ENCODE measurements around the gene HOTAIR. TPM values are rescaled to one million over a fixed set of nuclear protein-coding genes. Genes with fewer than 3 reads are reported as not detected.

The HOTAIR gene
- total and polyA plus RNA-seq, 4 donors = not detected

GRCh38 chr12:53976172-53976822 is 1.5 kb upstream of the HOTAIR start:
- Histone ChIP-seq H3K9ac (ENCODE audit: low read depth in 1 of 2, low read length in 2 of 2) (no peak overlapping the region), H3K27me3 (ENCODE audit: control insufficient read depth in 4 of 4, insufficient read depth in 4 of 4, low read length in 3 of 4) (peaks cover 5 to 40% (median 29%) of the 10 kb centered on the region in 4 donors), H3K36me3 (ENCODE audit: control insufficient read depth in 4 of 4, insufficient read depth in 3 of 4, low read depth in 1 of 4, low read length in 3 of 4) (no peaks in the 10 kb centered on the region), H3K9me3 (ENCODE audit: control insufficient read depth in 4 of 4, low read length in 3 of 4) (no peaks in the 10 kb centered on the region), H3K27ac (ENCODE audit: low read depth in 1 of 2, low read length in 2 of 2) (no peak overlapping the region), H3K4me3 (ENCODE audit: low read depth in 1 of 3, low read length in 3 of 3) (no peak overlapping the region), H3K4me1 (ENCODE audit: control insufficient read depth in 4 of 4, insufficient read depth in 4 of 4, low read length in 3 of 4) (peaks cover 0 to 10% (median 4%) of the 10 kb centered on the region in 4 donors)
- DNase-seq (ENCODE audit: low spot score) = no peak
- 17% methylated on average over 21 of the region's 21 CpGs for WGBS
- TF ChIP-seq YY1 (IDR thresholded peaks at IDR 0.05) (no peak), SP1 (IDR thresholded peaks at IDR 0.05) (no peak), HNF4A (conservative IDR thresholded peaks at IDR 0.05) (no peak), REST (IDR thresholded peaks at IDR 0.05) (no peak)

GRCh38 chr12:53975479-53976152 is 862 bp upstream of the HOTAIR start:
- DNase-seq (ENCODE audit: low spot score) = no peak
- Histone ChIP-seq H3K4me3 (ENCODE audit: low read depth in 1 of 3, low read length in 3 of 3) (no peak overlapping the region), H3K9ac (ENCODE audit: low read depth in 1 of 2, low read length in 2 of 2) (no peak overlapping the region), H3K9me3 (ENCODE audit: control insufficient read depth in 4 of 4, low read length in 3 of 4) (no peaks in the 10 kb centered on the region), H3K27ac (ENCODE audit: low read depth in 1 of 2, low read length in 2 of 2) (no peak overlapping the region), H3K4me1 (ENCODE audit: control insufficient read depth in 4 of 4, insufficient read depth in 4 of 4, low read length in 3 of 4) (peaks cover 0 to 10% (median 4%) of the 10 kb centered on the region in 4 donors), H3K36me3 (ENCODE audit: control insufficient read depth in 4 of 4, insufficient read depth in 3 of 4, low read depth in 1 of 4, low read length in 3 of 4) (no peaks in the 10 kb centered on the region), H3K27me3 (ENCODE audit: control insufficient read depth in 4 of 4, insufficient read depth in 4 of 4, low read length in 3 of 4) (peaks cover 5 to 42% (median 30%) of the 10 kb centered on the region in 4 donors)
- no peak for TF ChIP-seq GABPA (IDR thresholded peaks at IDR 0.05 in 1 of 2, conservative IDR thresholded peaks at IDR 0.05 in 1 of 2)
- no peak for TF ChIP-seq RXRA (IDR thresholded peaks at IDR 0.05)
- TF ChIP-seq NR2F2 (IDR thresholded peaks at IDR 0.05) = no peak
- no peak for TF ChIP-seq RAD21 (IDR thresholded peaks at IDR 0.05)
- no peak for TF ChIP-seq ATF3 (IDR thresholded peaks at IDR 0.05)
- TF ChIP-seq HNF4A (conservative IDR thresholded peaks at IDR 0.05) = no peak
- no peak for TF ChIP-seq REST (IDR thresholded peaks at IDR 0.05)
- TF ChIP-seq FOXA1 (IDR thresholded peaks at IDR 0.05) = no peak
- TF ChIP-seq CTCF (IDR thresholded peaks at IDR 0.05; ENCODE audit: low read depth, low read length, missing input control) = no peak
- no peak for TF ChIP-seq MAX (IDR thresholded peaks at IDR 0.05)
- no peak for TF ChIP-seq ZBTB33 (IDR thresholded peaks at IDR 0.05)
- TF ChIP-seq TAF1 (conservative IDR thresholded peaks at IDR 0.05) = no peak
- TF ChIP-seq HNF4G (IDR thresholded peaks at IDR 0.05) = no peak
- TF ChIP-seq EGR1 (IDR thresholded peaks at IDR 0.05; ENCODE audit: low read depth in 2 of 2) = no peak
- no peak for TF ChIP-seq FOXA2 (IDR thresholded peaks at IDR 0.05)
- TF ChIP-seq SP1 (IDR thresholded peaks at IDR 0.05) = no peak
- TF ChIP-seq JUND (IDR thresholded peaks at IDR 0.05) = no peak
- WGBS = 12% methylated on average over 31 of the region's 31 CpGs
